Measurements from ENCODE around the gene TMEM80.

DNA sequence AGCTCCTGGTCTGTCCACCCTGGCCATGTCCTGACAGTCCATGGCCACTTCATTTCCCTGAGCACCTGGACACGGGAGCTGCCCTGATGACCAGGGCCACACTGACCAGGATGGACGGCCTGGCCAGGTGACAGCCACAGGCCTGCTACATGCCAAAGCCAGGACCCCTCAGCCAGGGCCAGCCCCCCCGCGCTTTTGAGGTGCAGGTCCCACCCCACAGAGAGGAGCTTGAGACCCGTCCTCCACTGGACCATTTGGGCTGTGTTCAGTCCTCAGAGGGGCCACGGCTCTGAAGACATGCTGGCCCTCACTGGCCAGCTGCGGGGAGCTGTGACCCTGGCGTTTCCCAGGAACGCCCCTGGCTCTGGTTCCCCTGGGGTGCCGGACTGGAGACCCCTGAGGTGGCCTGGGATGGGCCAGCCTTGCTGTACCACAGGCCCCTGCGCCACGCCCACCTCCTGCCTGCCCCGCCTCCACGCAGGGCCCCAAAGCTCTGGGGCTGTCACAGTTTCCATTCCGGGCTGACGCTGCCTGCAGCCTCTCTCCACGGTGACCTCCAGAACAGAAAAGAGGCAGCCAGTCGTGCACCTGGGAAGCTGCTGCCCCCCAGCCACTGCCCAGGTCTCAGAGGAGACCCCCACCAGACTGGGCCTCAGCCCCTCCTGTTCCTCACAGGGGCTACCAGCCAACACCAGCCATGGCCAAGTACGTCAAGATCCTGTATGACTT, 28.6 kb downstream of the TMEM80 start:
- TF ChIP-seq REST (IDR thresholded peaks at IDR 0.05), result no peak
- no peak for TF ChIP-seq CTCF (IDR thresholded peaks at IDR 0.05; ENCODE audit: low read depth, low read length, missing input control)
- TF ChIP-seq FOXA1 (IDR thresholded peaks at IDR 0.05), result no peak
- TF ChIP-seq JUND (IDR thresholded peaks at IDR 0.05), result no peak
- no peak for TF ChIP-seq MAX (IDR thresholded peaks at IDR 0.05)
- TF ChIP-seq TAF1 (conservative IDR thresholded peaks at IDR 0.05), result no peak
- no peak for TF ChIP-seq SP1 (IDR thresholded peaks at IDR 0.05)
- TF ChIP-seq ZBTB33 (IDR thresholded peaks at IDR 0.05), result no peak
- TF ChIP-seq EGR1 (IDR thresholded peaks at IDR 0.05; ENCODE audit: low read depth in 2 of 2), result no peak
- TF ChIP-seq ATF3 (IDR thresholded peaks at IDR 0.05), result no peak
- TF ChIP-seq RAD21 (IDR thresholded peaks at IDR 0.05), result no peak

Measured in liver (tissue), 3 donors.